Measurements from ENCODE around the gene OR10H4. TPM values are rescaled to one million over a fixed set of nuclear protein-coding genes. Genes with fewer than 3 reads are reported as not detected.
"Not testable (repeated sequence)": the region's sequence is repeated elsewhere in the genome, so short reads cannot be mapped to it uniquely, and the experiment has no call there.

OR10H4 gene
- total RNA-seq, 1 donor from 2014 or later: not detected

DNA sequence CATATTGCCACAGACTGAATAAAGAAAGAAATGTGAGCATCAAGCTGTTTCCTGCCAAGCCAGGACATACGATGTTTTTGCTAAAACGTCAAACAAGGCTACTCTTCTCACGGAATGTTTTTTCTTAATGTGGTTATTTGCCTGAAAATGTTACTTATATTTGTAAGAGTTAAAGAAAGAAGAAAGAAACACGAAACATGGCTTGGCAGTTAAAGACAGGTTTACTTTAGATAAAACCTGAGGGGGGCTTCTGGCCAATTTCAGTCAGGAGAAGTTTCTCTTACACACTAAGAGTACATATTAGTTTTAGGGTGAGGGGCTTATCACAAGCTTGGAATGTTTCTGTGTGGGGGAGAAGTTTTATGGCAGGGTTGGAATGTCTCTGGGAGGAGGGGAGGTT is 4.4 kb upstream of the OR10H4 start:
- no peak for DNase-seq (ENCODE audit: low spot score)

DNA sequence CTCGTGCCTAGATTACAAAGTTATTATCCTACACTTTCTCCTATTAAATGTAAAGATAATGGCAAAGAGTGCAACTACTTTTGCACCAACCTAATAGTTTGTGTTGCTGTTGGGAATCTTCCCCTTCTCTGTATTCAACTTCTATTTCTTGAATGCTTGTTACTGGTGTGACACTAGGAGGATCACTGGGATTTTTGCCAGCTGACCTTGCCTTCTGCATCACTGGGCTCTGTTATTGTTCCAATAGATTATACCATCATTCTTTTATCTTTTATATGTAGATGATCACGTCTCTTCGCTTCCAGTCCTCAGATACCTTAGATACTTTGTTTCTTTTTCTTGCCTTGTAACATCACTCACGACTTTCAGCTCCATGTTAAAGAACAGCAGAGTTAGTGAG is 3.5 kb upstream of the OR10H4 start:
- no peak for DNase-seq (ENCODE audit: low spot score)

DNA sequence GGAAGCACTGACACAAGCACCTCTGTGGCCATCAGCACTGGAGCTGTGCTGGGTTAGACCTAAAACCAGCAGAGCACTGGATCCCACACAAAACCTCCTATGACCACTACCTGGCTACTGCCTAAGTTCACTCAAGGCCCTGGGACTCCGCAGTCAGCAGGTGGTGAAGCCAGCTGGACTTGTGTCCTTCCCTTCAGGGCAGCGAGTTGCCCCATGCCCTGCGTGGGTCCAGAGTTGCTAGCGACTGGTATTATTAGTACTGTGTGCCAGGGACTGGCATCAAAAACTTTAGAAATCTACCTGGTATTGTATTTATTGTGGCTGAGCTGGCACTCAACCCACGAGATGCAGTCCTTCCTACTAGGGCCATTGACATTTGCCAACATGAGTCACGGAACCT is 6.0 kb downstream of the OR10H4 start:
- no peak for DNase-seq (ENCODE audit: low spot score)

DNA sequence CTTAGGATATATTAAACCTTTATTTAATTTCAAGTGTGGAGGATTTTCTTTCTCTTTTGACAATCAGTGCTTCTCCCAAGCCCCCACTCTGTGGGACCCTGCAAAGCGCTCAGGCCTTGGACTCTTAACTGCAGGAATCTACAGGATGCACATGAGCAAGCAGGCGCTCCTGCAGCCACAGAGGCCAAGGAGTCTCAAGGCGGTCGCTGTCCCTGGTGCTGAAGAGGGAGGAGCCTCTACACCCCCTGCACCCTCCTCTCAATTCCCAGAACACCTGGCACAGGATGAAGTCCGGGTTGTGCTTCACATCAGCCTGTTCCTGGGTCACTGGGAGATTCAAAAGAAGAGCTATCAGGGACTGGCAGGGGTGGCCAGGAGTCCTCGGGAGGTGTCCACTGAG is 13.5 kb downstream of the OR10H4 start:
- DNase-seq (ENCODE audit: low spot score): no peak

DNA sequence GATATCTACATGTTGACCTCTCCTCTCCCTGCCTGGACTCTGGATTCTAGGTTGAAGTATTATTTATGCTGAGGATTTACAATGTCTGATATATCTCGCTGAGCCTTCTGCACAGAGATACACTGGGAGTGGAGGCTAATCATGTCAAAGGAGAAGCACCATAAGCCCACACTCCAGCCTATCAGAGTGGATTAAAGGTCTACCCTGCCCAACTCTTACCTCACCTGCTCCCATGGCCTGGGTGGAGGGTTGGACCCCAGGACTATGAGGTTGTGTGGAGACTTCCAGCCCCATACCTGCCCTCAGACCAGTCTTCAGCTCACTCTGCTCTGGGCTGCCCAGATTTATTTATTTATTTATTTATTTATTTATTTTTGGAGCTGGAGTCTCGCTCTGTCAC is 15.4 kb downstream of the OR10H4 start:
- no peak for DNase-seq (ENCODE audit: low spot score)

DNA sequence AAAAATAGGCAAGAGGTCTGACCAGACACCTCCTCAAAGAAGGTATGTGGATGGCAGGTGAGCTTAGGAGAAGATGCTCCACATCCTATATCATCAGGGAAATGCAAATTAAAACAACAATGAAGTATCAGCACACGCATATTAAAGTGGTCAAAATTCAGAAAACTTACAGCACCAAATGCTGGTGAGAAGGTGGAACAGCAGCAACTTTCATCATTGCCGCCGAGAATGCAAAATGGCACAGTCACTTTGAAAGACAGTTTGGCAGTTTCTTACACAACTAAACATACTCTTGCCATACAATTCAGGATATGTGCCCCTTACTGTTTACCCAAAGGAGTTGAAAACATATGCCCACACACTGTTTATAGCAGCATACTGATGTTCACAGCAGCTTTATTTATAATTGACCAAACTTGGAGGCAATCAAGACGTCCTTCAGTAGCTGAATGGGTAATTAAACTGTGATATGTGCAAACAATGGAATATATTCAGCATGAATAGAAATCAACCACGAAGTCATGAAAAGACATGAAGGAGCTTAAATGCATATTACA is 22.5 kb downstream of the OR10H4 start:
- no peak for DNase-seq (ENCODE audit: low spot score)

DNA sequence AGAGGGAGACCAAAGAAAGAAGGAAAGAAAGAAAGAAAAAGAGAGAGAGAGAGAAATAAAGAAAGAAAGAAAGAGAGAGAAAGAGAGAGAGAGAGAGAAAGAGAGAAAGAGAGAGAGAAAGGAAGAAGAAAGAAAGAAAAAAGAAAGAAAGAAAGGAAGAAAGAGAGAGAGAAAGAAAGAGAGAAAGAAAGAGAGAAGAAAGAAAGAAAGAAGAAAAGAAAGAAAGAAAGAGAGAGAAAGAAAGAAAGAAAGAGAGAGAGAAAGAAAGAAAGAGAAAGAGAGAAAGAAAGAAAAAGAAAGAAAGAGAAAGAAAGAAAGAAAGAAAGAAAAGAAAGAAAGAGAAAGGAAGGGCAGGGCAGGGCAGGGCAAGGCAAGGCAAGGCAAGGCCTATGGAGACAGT is 23.2 kb downstream of the OR10H4 start:
- not testable (repeated sequence) for DNase-seq (ENCODE audit: low spot score)

DNA sequence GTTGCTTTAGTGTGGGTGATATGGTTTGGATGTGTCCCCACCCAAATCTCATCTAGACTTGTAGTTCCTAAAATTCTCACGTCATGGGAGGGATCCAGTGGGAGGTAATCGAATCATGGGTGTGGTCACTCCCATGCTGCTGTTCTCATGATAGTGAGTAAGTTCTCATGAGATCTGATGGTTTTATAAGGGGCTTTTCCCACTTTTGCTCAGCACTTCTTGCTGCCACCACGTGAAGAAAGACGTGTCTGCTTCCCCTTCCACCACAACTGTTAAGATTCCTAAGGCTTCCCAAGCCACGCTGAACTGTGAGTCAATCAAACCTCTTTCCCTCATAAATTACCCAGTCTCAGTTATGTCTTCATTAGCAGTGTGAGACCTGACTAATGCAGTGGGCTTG is 26.0 kb downstream of the OR10H4 start:
- no peak for DNase-seq (ENCODE audit: low spot score)

DNA sequence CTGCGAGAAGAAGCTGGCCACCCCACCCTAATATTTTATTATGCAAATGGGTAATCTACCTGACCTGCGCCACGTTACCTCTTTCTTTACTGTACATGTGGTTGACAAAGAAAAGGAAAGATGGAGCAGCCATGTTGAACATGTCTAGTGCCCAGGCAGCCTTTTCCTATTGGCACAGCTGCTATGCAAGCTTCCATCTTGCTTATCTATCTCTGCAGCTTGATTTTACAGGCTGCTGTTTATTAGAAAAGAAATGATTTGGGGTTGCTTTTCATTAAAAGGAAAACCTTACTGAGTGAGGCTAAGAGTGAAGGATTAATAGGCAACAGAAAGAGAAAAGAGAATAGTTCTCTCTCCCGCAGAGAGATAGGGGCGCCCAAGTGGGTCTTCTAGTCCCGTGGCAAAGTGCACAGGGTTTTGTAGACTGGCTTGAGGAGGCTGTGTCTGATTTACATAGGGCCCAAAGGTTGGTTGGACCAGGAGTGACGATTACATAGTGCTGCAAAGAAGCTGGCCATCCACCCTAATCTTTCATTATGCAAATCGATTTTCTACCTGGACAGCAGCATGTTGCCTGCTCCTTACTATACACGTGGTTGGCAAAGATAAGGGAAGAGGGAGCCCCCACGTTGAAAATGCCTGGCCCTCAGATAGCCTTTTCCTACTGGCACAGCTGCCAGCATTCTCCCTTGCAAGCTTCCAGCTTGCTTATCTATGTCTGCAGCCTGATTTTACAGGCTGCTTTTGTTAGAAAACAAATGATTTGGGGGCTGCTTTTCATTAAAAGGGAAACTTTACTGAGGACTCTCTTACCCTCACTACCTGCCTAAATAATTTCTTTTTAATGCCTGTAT is 28.3 kb downstream of the OR10H4 start:
- peak; percentile 62 for DNase-seq (ENCODE audit: low spot score)

DNA sequence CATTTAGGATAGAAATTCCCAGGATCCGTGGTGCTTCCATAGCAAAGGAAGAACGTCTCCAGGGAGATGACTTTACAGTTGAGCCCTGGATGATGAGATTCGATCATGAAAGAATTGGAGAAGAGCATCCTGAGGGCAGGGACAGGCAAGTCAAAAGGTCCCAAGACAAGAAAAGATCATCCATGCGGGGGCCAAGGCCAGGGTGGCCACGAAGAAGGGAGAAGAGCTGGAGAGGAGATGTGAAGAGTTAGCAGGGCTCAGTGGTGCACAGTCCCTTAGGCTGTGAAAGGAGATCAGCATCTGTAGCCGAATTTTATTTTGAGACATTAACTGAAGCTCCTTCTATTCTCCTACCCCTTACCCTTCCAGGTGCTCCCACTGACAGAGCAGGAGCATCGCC is 28.9 kb downstream of the OR10H4 start:
- no peak for DNase-seq (ENCODE audit: low spot score)

DNA sequence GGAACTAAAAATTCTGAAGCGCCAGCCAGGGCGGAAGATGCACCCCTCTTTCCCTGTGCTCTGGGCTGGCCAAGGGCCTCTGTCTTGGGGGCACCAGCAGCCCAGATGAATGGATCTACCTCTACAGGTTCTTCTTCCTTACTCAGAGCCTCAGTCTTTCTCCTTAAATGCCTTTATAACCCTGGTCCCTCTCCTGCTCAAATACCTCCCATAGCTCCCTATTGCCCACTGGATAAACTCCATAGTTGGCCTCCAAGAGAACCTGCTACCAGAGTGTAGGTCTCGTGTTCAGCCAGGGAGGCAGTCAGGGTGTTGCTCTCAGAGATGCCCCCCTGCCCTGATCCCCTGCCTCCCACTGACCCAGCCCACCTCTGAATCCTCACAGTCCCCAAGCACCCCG is 30.5 kb downstream of the OR10H4 start:
- no peak for DNase-seq (ENCODE audit: low spot score)

DNA sequence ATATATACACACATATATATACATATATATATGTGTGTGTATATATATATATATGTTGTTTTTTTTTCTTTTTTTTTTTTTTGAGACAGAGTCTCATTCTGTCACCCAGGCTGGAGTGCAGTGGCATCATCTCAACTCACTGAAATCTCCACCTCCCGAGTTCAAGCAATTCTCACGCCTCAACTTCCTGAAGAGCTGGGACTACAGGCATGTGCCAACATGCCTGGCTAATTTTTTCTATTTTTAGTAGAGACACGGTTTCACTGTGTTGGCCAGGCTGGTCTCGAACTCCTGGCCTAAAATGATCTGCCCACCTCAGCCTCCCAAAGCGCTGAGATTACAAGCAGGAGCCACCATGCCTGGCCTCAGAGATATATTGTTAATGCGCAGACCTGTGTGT is 37.0 kb downstream of the OR10H4 start:
- DNase-seq (ENCODE audit: low spot score): not testable (repeated sequence)

DNA sequence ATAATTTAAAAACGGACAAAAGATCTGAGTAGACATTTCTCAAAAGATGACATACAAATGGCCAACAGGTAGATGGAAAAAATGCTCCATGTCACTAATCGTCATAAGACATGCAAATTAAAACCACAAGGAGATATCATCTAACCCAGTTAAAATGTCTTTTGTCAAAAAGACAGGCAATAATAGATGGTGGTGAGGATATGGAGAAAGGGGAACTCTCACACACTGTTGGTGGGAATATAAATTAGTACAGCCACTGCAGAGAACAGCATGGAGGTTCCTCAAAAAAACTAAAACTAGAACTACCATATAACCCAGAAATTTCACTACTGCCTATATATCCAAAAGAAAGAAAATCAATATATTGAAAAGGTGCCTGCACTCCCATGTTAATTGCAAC is 37.9 kb downstream of the OR10H4 start:
- no peak for DNase-seq (ENCODE audit: low spot score)

DNA sequence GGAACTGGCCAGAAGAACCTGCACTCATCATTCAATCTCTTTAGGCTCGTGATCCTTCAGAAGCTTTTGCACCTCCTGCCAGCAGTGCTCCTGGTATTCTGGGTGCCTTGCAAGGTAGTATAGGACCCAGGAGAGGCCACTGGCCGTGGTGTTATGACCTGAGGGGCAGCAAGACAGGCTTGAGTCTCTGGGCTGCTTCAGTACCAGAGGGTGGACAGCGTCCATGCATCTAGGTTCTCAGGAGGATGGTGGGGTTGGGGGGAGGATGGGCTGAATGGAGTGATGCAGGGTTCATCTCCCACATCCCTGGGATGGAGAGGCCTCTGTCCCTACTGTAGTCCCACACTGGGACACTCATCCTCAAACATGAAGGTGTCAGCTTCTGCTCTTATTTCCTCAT is 41.1 kb downstream of the OR10H4 start:
- DNase-seq (ENCODE audit: low spot score): no peak

DNA sequence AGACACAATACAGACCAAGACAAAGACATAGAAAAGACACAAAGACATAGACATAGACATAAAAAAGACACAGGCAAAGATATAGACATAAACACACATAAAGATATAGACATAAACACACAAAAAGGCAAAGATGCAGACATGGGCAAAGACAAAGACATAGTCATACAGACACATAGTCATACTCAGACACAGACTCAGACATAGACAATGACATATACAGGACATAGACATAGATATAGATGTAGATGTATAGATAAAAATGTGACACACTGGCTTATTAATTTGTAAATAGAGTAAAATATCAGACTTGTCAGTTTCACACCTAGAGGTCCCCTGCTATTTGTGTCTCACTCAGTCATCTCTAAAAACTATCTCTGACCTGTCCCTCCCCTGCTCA is 42.8 kb downstream of the OR10H4 start:
- no peak for DNase-seq (ENCODE audit: low spot score)

DNA sequence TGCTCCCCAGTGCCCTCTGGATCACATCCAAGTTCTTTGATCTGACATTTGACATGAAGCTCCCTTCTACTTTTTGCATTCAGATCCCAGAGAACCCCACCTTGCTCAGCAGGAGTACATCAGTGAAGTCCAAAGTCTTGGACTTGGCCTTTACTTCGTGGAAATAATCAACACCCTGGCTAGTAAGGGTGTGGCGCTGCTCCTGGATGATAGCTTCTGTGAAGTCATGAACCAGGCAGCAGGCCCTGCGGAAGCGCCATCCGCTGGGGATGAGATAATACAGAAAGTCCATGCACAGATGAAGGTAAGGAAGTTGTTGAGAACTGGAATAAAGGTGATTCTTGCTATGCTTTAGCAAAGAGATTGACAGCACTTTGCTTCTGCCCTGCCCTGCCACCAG is 43.2 kb downstream of the OR10H4 start:
- peak; percentile 62 for DNase-seq (ENCODE audit: low spot score)

DNA sequence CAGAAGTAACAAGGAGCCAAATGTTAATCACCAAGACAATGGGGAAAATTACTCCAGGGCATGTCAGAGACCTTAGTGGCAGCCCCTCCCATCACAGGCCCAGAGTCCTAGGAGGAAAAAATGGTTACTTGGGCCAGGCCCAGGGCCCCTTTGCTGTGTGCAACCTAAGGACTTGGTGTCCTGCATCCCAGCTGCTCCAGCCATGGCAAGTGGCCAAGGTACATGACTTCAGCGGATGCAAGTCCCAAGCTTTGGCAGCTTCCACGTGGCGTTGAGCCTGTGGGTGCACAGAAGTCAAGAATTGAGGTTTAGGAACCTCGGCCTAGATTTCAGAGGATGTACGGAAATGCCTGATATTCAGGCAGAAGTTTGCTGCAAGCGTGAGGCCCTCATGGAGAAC is 46.7 kb downstream of the OR10H4 start:
- DNase-seq (ENCODE audit: low spot score): no peak

DNA sequence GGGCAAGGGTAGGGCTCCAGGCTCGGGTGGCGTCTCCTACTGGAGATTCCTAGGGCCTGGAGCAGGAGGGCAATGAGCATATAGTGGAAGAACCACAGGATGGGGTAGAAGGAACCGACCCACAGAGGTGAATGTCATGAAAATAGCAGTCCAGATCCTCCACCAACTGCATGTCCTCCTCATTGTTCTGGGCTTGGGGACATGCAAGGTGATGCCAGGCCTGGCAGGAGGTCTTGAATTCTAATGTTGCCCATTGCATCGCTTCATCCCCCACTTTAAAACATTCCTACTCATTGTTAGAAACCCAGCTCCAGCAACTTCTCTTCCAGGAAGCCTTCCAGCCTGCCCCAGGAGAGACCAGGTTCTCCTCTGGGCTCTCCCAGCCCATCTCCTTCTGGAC is 49.4 kb downstream of the OR10H4 start:
- no peak for DNase-seq (ENCODE audit: low spot score)

Other genes starting within 250 kb of the OR10H4 start
- not detected for gene OR10H2, start 221.0 kb upstream of the OR10H4 start, total RNA-seq
- not detected for gene OR10H3, start 211.0 kb upstream of the OR10H4 start, total RNA-seq
- gene OR10H5, start 161.3 kb upstream of the OR10H4 start, total RNA-seq: not detected
- not detected for gene OR10H1, start 133.3 kb upstream of the OR10H4 start, total RNA-seq
- 66.6 TPM for gene CYP4F2, start 50.9 kb upstream of the OR10H4 start, total RNA-seq
- gene CYP4F11, start 14.5 kb upstream of the OR10H4 start, total RNA-seq: 87.2 TPM
- gene TPM4, start 127.5 kb downstream of the OR10H4 start, total RNA-seq: 349 TPM
- gene RAB8A, start 162.9 kb downstream of the OR10H4 start, total RNA-seq: 78.4 TPM
- 14.0 TPM for gene HSH2D, start 194.7 kb downstream of the OR10H4 start, total RNA-seq
- not detected for gene CIB3, start 224.5 kb downstream of the OR10H4 start, total RNA-seq
- gene FAM32A, start 236.4 kb downstream of the OR10H4 start, total RNA-seq: 71.6 TPM
- 84.0 TPM for gene AP1M1, start 248.9 kb downstream of the OR10H4 start, total RNA-seq